ENCODE results near the gene TLR10.

- TF ChIP-seq CTCF (IDR thresholded peaks at IDR 0.05; ENCODE audit: borderline replicate concordance, extremely low read depth, low read length, poor library complexity, severe bottlenecking) (no peak), EZH2 (IDR thresholded peaks at IDR 0.05; ENCODE audit: borderline replicate concordance, low read depth, low read length, severe bottlenecking) (no peak)
Observed at GRCh38 chr4:38823766-38824165, 41.0 kb upstream of the TLR10 start.
